ENCODE measurements around the gene ELN.
"Not testable (repeated sequence)": the region's sequence is repeated elsewhere in the genome, so short reads cannot be mapped to it uniquely, and the experiment has no call there.

ELN gene

GRCh38 chr7:74000489-74001149, 27.4 kb upstream of the ELN start:
- no peak for DNase-seq (ENCODE audit: low read depth in 2 of 2)

DNA sequence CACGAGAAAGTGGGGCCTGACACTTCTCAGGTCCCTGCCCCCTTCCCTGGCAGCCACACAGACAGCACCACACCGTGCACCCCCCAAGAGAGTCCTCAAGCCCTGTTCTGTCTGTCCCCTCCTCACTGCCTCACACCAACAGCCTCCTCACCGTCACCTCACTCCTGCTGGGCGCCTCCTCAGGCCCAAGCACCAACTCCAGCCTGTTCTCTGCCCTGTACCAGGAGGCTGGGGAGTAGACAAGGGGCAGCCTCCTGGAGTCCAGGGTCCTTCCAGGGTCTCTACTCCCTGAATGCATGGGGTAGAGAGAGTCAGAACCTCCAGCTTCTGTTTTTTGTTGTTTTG, 26.9 kb upstream of the ELN start:
- DNase-seq (ENCODE audit: low read depth in 2 of 2): no peak

- DNase-seq (ENCODE audit: low read depth in 2 of 2): peak in 1 of 2 donors; percentile 20
Observed at GRCh38 chr7:74002474-74003017, 25.4 kb upstream of the ELN start.

- no peak for DNase-seq (ENCODE audit: low read depth in 2 of 2)
Observed at GRCh38 chr7:74003621-74004020, 24.4 kb upstream of the ELN start.

- DNase-seq (ENCODE audit: low read depth in 2 of 2): no peak
Observed at GRCh38 chr7:74006032-74006431, 21.9 kb upstream of the ELN start.

- no peak for DNase-seq (ENCODE audit: low read depth in 2 of 2)
Observed at GRCh38 chr7:74006451-74007241, 21.3 kb upstream of the ELN start.

GRCh38 chr7:74007242-74007567, 20.8 kb upstream of the ELN start:
- no peak for DNase-seq (ENCODE audit: low read depth in 2 of 2)

DNA sequence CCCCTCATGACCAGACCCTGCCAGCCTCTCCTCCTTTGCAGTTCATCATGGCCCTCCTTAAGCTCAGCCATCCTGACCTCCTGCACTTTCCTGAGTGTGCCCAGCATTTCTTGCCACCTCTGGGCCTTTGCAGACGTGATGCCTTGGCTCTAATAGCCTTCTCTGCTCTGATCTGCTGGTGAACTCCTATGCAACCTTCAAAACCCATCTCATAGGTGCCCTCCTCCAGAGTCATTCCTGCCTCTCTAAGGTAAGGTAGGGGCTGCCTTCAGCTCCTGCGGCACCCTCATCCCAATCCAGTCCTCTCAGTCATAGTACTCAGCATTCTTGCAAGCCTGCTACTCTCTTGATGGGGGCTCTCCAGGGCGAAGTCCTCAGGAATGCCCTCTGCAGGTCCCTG, 19.3 kb upstream of the ELN start:
- DNase-seq (ENCODE audit: low read depth in 2 of 2): no peak

- no peak for DNase-seq (ENCODE audit: low read depth in 2 of 2)
Observed at GRCh38 chr7:74009719-74010118, 18.3 kb upstream of the ELN start.

DNA sequence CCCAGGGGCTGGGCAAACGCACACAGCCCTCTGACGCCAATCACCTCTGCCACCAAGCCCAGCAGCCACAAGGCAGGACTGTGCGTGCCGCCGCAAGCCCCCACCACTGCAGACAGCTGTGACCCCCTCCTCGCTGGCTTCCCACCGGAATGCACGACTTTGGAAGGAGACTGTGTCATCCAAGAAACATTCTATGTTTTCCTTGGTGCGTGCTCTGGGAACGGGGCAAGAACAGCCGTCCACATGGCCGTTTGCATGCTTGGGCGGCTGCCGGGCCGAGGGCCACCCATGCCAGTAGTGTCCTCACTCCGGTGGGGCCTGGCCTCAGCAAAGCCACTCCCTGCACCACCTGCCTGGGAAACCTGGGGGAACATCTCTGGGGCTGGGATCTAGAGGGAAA, 17.6 kb upstream of the ELN start:
- DNase-seq (ENCODE audit: low read depth in 2 of 2): no peak

DNA sequence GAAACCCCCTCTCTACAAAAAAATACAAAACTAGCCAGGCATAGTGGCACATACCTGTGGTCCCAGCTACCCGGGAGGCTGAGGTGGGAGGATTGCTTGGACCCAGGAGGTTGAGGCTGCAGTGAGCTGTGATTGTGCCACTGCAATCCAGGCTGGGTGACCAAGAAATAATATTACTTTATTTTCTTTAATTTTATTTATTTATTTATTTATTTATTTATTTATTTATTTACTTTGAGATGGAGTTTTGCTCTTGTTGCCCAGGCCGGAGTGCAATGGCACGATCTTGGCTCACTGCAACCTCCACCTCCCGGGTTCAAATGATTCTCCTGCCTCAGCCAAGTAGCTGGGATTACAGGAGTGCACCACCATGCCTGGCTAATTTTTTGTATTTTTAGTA, 16.6 kb upstream of the ELN start:
- not testable (repeated sequence) for DNase-seq (ENCODE audit: low read depth in 2 of 2)

DNA sequence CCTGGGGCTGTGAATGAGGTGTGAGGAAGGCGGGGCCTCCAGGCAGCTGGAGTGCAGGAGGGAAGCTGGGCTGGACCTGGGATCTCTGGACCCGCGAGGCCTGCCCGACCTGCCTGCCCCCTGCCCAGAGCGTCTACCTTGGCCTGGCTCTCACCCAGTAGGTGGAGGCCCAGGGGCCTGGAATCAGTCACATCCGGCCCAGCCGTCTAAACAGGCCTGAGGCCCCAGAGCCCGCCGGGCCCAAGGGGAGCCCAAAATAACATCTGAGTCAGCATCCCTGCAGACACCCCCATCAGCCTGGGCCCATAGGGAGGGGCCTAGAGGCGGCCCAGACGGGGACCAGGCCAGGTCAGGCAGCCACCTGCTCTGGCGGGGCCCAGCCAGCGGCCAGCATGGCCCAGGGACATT, 15.1 kb upstream of the ELN start:
- DNase-seq (ENCODE audit: low read depth in 2 of 2): no peak

- DNase-seq (ENCODE audit: low read depth in 2 of 2): no peak
Observed at GRCh38 chr7:74013539-74014272, 14.3 kb upstream of the ELN start.

- DNase-seq (ENCODE audit: low read depth in 2 of 2): no peak
Observed at GRCh38 chr7:74014931-74015330, 13.0 kb upstream of the ELN start.

DNA sequence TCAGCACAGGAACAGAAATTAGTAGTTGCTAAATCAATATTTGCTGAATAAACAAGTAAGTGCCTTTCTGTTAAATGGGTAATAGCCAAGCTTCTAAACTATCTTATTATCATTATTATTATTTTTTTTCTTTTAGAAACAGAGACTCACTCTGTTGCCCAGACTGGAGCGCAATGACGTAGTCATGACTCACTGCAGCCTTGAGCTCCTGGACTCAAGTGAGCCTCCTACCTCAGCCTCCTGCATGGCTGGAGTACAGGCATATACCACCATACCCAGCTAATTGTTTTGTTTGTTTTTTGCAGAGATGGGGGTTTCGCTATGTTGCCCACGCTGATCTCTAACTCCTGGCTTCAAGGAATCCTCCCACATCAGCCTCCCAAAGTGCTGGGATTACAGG, 12.3 kb upstream of the ELN start:
- DNase-seq (ENCODE audit: low read depth in 2 of 2): no peak

- no peak for DNase-seq (ENCODE audit: low read depth in 2 of 2)
Observed at GRCh38 chr7:74017125-74017524, 10.8 kb upstream of the ELN start.

- no peak for DNase-seq (ENCODE audit: low read depth in 2 of 2)
Observed at GRCh38 chr7:74018246-74018895, 9.6 kb upstream of the ELN start.

- DNase-seq (ENCODE audit: low read depth in 2 of 2): no peak
Observed at GRCh38 chr7:74019149-74019548, 8.8 kb upstream of the ELN start.

- DNase-seq (ENCODE audit: low read depth in 2 of 2): no peak
Observed at GRCh38 chr7:74020390-74020789, 7.6 kb upstream of the ELN start.

GRCh38 chr7:74021546-74022320, 6.2 kb upstream of the ELN start:
- DNase-seq (ENCODE audit: low read depth in 2 of 2): no peak

DNA sequence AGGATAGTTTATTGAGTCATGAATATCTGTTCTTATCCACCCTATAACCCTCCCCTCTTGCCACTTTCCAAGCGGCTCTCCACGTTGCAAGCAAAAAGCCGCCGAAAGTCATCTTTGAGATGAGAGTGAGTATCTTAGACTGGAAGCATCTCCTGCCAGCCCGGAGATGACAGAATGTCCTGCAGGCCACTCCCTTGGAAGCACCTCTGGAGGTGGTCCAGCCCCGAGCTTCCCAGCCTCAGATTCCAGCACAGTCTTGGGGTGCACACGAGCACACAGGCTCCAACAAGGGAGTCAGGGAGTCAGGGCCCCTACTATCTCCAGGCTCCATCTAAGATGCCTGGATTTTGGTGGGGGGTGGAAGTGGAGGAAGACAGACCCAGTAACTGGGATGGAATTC, 5.5 kb upstream of the ELN start:
- DNase-seq (ENCODE audit: low read depth in 2 of 2): no peak
